ENCODE results near the gene ITGA1. TPM values are rescaled to one million over a fixed set of nuclear protein-coding genes. Genes with fewer than 3 reads are reported as not detected.

ITGA1 gene
- total RNA-seq, 1 experiment from 2014 or later: 20.2 TPM

DNA sequence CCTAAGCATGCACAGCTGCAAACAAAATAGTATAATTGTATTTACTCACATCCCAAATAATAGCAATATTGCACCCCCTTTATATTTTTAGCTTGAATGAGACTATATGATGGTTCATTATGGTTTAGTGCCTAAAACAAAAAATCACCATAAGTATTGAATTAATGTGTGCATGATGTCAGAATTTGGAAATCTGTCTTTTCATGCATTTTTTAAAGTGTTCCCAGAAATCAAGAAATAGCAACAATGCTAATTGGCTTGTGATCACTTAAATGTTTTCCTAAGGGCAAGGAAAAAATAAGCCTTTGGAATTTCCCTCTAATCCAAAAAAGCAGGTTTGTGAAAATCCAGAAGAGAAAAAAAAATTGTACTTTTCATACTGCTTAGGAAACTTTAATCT lies 150.5 kb downstream of the ITGA1 start:
- no peak for DNase-seq
- peaks cover 4% of the 10 kb centered on the region for H3K4me1 Mint-ChIP-seq (ENCODE audit: low read depth, unreplicated experiment)
- H3K27me3 Mint-ChIP-seq (ENCODE audit: unreplicated experiment): no peaks in the 10 kb centered on the region
- H3K27ac Mint-ChIP-seq (ENCODE audit: unreplicated experiment): no peak overlapping the region
- no peaks in the 10 kb centered on the region for H3K36me3 Mint-ChIP-seq (ENCODE audit: insufficient read depth, unreplicated experiment)
- TF ChIP-seq, protein P1, sequence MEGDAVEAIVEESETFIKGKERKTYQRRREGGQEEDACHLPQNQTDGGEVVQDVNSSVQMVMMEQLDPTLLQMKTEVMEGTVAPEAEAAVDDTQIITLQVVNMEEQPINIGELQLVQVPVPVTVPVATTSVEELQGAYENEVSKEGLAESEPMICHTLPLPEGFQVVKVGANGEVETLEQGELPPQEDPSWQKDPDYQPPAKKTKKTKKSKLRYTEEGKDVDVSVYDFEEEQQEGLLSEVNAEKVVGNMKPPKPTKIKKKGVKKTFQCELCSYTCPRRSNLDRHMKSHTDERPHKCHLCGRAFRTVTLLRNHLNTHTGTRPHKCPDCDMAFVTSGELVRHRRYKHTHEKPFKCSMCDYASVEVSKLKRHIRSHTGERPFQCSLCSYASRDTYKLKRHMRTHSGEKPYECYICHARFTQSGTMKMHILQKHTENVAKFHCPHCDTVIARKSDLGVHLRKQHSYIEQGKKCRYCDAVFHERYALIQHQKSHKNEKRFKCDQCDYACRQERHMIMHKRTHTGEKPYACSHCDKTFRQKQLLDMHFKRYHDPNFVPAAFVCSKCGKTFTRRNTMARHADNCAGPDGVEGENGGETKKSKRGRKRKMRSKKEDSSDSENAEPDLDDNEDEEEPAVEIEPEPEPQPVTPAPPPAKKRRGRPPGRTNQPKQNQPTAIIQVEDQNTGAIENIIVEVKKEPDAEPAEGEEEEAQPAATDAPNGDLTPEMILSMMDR (IDR thresholded peaks at IDR 0.05; ENCODE audit: unreplicated experiment): no peak
- BruUV-seq (replicated peaks): no TSS peak
- intact Hi-C loops (cut with micrococcal nuclease; ENCODE audit: unreplicated experiment): no loop called here
- CTCF ChIA-PET: no interaction called here
- H3K4me3 Mint-ChIP-seq (ENCODE audit: low read depth, unreplicated experiment): no peak overlapping the region
- no peaks in the 10 kb centered on the region for H3K9me3 Mint-ChIP-seq (ENCODE audit: low read depth, unreplicated experiment)

DNA sequence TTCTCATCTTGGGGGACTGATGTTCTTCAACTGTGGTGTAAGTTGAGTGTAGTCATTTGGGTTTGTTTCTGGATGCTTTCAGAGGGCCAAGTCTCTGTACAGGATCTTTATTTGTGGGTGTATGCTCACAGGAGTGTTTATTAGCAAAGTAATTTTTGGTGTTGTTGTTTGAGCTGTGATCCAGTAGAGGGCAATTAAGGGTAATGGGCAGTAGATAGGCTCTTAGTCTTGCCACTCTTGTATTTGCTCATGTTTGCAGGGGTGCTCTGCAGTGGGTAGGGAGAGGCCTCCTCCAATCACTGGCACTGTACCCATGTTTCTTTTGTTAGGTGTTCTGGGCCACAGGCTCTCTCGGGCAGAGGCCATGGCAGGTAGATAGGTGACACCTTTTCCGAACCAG lies 155.6 kb downstream of the ITGA1 start:
- intact Hi-C loops (cut with micrococcal nuclease; ENCODE audit: unreplicated experiment): loop anchor here (10.0 kb wide), 1 partner anchor 1292 kb away; no protein-coding TSS in a partner anchor
- no peak overlapping the region for H3K27ac Mint-ChIP-seq (ENCODE audit: unreplicated experiment)
- no peaks in the 10 kb centered on the region for H3K9me3 Mint-ChIP-seq (ENCODE audit: low read depth, unreplicated experiment)
- H3K27me3 Mint-ChIP-seq (ENCODE audit: unreplicated experiment): no peaks in the 10 kb centered on the region
- peaks cover 24% of the 10 kb centered on the region for H3K4me1 Mint-ChIP-seq (ENCODE audit: low read depth, unreplicated experiment)
- DNase-seq: no peak
- BruUV-seq (replicated peaks): no TSS peak
- TF ChIP-seq, protein P1 (IDR thresholded peaks at IDR 0.05; ENCODE audit: unreplicated experiment): peak; percentile 34
- no peak overlapping the region for H3K4me3 Mint-ChIP-seq (ENCODE audit: low read depth, unreplicated experiment)
- CTCF ChIA-PET: no interaction called here
- H3K36me3 Mint-ChIP-seq (ENCODE audit: insufficient read depth, unreplicated experiment): no peaks in the 10 kb centered on the region

DNA sequence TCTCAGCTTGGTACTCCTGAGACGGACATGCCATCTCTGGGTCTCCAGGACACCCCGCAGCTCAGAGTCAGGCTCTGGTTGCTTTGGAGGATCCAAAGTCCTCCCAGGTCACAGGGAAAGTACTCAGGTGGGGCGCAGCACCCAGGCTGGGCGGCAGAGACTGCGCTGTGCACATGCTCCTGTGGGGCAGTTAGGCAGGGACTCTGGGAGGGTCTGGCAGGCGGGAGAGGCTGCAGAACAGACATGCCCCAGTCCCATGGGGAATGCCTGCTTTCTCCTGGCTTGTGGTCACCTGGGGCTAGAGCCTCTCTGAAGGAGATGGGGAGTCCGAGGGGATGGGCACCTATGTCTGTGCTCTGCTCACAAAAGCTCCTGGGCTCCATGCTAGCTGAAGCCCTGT lies 156.1 kb downstream of the ITGA1 start:
- no TSS peak for BruUV-seq (replicated peaks)
- TF ChIP-seq, protein P1 (IDR thresholded peaks at IDR 0.05; ENCODE audit: unreplicated experiment): no peak
- no peak overlapping the region for H3K27ac Mint-ChIP-seq (ENCODE audit: unreplicated experiment)
- CTCF ChIA-PET: no interaction called here
- no peaks in the 10 kb centered on the region for H3K27me3 Mint-ChIP-seq (ENCODE audit: unreplicated experiment)
- H3K4me3 Mint-ChIP-seq (ENCODE audit: low read depth, unreplicated experiment): no peak overlapping the region
- no peaks in the 10 kb centered on the region for H3K36me3 Mint-ChIP-seq (ENCODE audit: insufficient read depth, unreplicated experiment)
- DNase-seq: no peak
- intact Hi-C loops (cut with micrococcal nuclease; ENCODE audit: unreplicated experiment): loop anchor here (10.0 kb wide), 1 partner anchor 1291 kb away; no protein-coding TSS in a partner anchor
- H3K9me3 Mint-ChIP-seq (ENCODE audit: low read depth, unreplicated experiment): no peaks in the 10 kb centered on the region
- peaks cover 30% of the 10 kb centered on the region for H3K4me1 Mint-ChIP-seq (ENCODE audit: low read depth, unreplicated experiment)

DNA sequence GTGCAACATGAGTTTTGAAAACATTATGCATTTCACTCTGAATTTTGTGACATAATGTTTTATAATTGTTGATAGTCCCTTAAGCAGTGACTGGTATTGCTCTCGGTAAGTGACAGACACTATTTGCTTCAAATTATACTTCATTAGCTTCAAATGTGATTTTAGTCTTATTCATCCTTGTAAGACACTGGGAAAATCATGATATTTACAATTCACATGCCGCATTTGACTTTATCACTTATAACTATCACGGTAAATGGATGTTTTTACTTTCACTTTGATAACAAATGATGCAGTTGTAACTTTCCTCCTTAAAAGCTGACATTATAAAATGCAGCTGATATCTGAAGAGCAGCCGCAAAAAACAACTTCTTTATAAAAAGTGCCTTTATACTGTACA lies 157.3 kb downstream of the ITGA1 start:
- CTCF ChIA-PET: interaction anchor here (1.0 kb wide), 1 partner anchor 40 kb away, joined by 3 read pairs; no protein-coding TSS in a partner anchor

More for the DNA sequence above, 157.3 kb downstream of the ITGA1 start:
- no peaks in the 10 kb centered on the region for H3K9me3 Mint-ChIP-seq (ENCODE audit: low read depth, unreplicated experiment)
- peak overlapping the region; percentile 45 for H3K4me3 Mint-ChIP-seq (ENCODE audit: low read depth, unreplicated experiment)
- TF ChIP-seq, protein P1 (IDR thresholded peaks at IDR 0.05; ENCODE audit: unreplicated experiment): no peak
- peaks cover 32% of the 10 kb centered on the region for H3K4me1 Mint-ChIP-seq (ENCODE audit: low read depth, unreplicated experiment)
- no peak for DNase-seq
- no peaks in the 10 kb centered on the region for H3K36me3 Mint-ChIP-seq (ENCODE audit: insufficient read depth, unreplicated experiment)
- no peaks in the 10 kb centered on the region for H3K27me3 Mint-ChIP-seq (ENCODE audit: unreplicated experiment)
- intact Hi-C loops (cut with micrococcal nuclease; ENCODE audit: unreplicated experiment): loop anchor here (10.0 kb wide), 1 partner anchor 1290 kb away; no protein-coding TSS in a partner anchor
- BruUV-seq (replicated peaks): no TSS peak
- no peak overlapping the region for H3K27ac Mint-ChIP-seq (ENCODE audit: unreplicated experiment)

Measured in Calu3 (cell line).